ENCODE results near the gene PID1. TPM values are rescaled to one million over a fixed set of nuclear protein-coding genes. Genes with fewer than 3 reads are reported as not detected.

Gene PID1
- total and polyA plus RNA-seq, 12 donors = 4.5 to 81.9 (median 47.0) TPM

- Histone ChIP-seq H3K4me3 (no peak overlapping the region), H3K9me3 (replicated peaks in 1 of 3) (no peaks in the 10 kb centered on the region), H3K27me3 (no peaks in the 10 kb centered on the region), H3K4me1 (replicated peaks in 1 of 2) (peaks cover 17 to 23% of the 10 kb centered on the region in 2 donors), H3K27ac (peak overlapping the region in 3 of 5 donors; percentile 64 to 76 (median 70)), H3K36me3 (replicated peaks in 1 of 2) (no peaks in the 10 kb centered on the region)
- 16 to 56% (median 29%) methylated on average over 4 of the region's 4 CpGs for WGBS, 4 donors
- DNase-seq = no peak
- TF ChIP-seq CTCF (IDR thresholded peaks at IDR 0.05) (no peak), POLR2A (IDR thresholded peaks at IDR 0.05) (no peak)
- intact Hi-C loops (cut with DNase I) = no loop called here
Observed at GRCh38 chr2:229044581-229044980, 226.5 kb downstream of the PID1 start.

GRCh38 chr2:229043681-229044080 is 227.4 kb downstream of the PID1 start:
- Histone ChIP-seq H3K4me1 (replicated peaks in 1 of 2) (peaks cover 17 to 23% of the 10 kb centered on the region in 2 donors), H3K27me3 (no peaks in the 10 kb centered on the region), H3K4me3 (no peak overlapping the region), H3K36me3 (replicated peaks in 1 of 2) (no peaks in the 10 kb centered on the region), H3K9me3 (replicated peaks in 1 of 3) (no peaks in the 10 kb centered on the region), H3K27ac (peak overlapping the region; percentile 4 to 70 (median 63))
- intact Hi-C loops (cut with DNase I) = no loop called here
- WGBS, 4 donors = 43 to 48% (median 47%) methylated on average over 3 of the region's 3 CpGs
- DNase-seq = peak; percentile 53 to 88 (median 82)
- TF ChIP-seq CTCF (IDR thresholded peaks at IDR 0.05) = peak in 2 of 6 experiments; percentile 6 to 14
- TF ChIP-seq POLR2A (IDR thresholded peaks at IDR 0.05) = peak in 1 of 2 donors; percentile 16

GRCh38 chr2:229042349-229042748 is 228.7 kb downstream of the PID1 start:
- no peaks in the 10 kb centered on the region for H3K9me3 ChIP-seq (replicated peaks in 1 of 3)
- no peak overlapping the region for H3K4me3 ChIP-seq
- TF ChIP-seq POLR2A (IDR thresholded peaks at IDR 0.05) = no peak
- no peak for TF ChIP-seq CTCF (IDR thresholded peaks at IDR 0.05)
- no peak for DNase-seq
- H3K36me3 ChIP-seq (replicated peaks in 1 of 2) = no peaks in the 10 kb centered on the region
- no peaks in the 10 kb centered on the region for H3K27me3 ChIP-seq
- WGBS, 4 donors = 79 to 81% (median 80%) methylated on average over 2 of the region's 2 CpGs
- no peak overlapping the region for H3K27ac ChIP-seq
- H3K4me1 ChIP-seq (replicated peaks in 1 of 2) = peaks cover 17 to 28% of the 10 kb centered on the region in 2 donors
- intact Hi-C loops (cut with DNase I) = no loop called here

- H3K27me3 ChIP-seq = no peaks in the 10 kb centered on the region
- no peak overlapping the region for H3K27ac ChIP-seq
- intact Hi-C loops (cut with DNase I) = no loop called here
- peaks cover 17 to 28% of the 10 kb centered on the region in 2 donors for H3K4me1 ChIP-seq (replicated peaks in 1 of 2)
- no peak overlapping the region for H3K4me3 ChIP-seq
- DNase-seq = no peak
- H3K9me3 ChIP-seq (replicated peaks in 1 of 3) = no peaks in the 10 kb centered on the region
- no peaks in the 10 kb centered on the region for H3K36me3 ChIP-seq (replicated peaks in 1 of 2)
- 62 to 83% (median 79%) methylated on average over 2 of the region's 2 CpGs for WGBS, 4 donors
- TF ChIP-seq CTCF (IDR thresholded peaks at IDR 0.05) = no peak
- no peak for TF ChIP-seq POLR2A (IDR thresholded peaks at IDR 0.05)
Observed at GRCh38 chr2:229041691-229042090, 229.4 kb downstream of the PID1 start.
